Measurements from ENCODE around the gene GUCY1A2.

The GUCY1A2 gene

DNA sequence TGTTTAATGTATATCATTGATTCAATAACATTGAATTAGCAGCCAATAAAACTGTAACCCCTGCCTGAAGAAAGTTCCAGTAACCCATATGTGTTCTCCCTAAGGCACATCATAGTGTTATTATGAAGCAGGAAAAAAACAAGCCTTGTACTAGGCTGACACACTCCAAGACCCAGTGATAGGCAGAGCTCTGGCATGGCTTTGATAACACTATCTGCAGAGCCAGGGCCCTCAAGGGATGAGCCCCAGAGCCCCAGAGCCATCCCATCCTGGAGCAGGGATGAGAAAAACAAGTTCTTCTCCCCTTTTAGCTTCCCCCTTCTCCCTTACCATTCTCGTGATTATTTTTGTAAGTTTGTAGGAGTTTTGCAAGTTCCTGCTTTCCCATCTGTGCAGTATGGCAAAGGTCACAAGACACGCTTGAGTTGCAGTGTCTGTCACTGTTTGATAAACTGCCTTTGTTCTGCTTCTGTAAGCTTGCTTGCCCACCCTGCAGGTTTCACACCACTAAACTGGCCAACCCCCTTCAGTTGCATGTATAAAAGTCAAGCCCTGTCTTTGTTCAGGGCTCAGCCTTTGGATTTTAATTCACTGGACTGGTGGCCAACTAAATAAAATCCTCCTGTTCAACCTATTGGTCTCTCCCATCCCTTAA is 22.3 kb upstream of the GUCY1A2 start:
- no peaks in the 10 kb centered on the region for H3K27me3 ChIP-seq (ENCODE audit: control insufficient read depth in 5 of 5, insufficient read depth in 4 of 5, low read length in 5 of 5)
- no peak overlapping the region for H3K27ac ChIP-seq (ENCODE audit: low read depth, low read length)
- H3K4me3 ChIP-seq (ENCODE audit: low read depth in 1 of 5, low read length in 5 of 5): no peak overlapping the region
- H3K9ac ChIP-seq (ENCODE audit: low read length in 5 of 5): no peak overlapping the region
- H3K36me3 ChIP-seq (ENCODE audit: control insufficient read depth in 5 of 5, insufficient read depth in 5 of 5, low read length in 5 of 5): no peaks in the 10 kb centered on the region
- peaks cover 0 to 5% (median 0%) of the 10 kb centered on the region in 5 donors for H3K9me3 ChIP-seq (ENCODE audit: control insufficient read depth in 5 of 5, low read length in 5 of 5)
- H3K4me1 ChIP-seq (ENCODE audit: control insufficient read depth in 5 of 5, insufficient read depth in 5 of 5, low read length in 5 of 5): peaks cover 0 to 3% (median 0%) of the 10 kb centered on the region in 5 donors

DNA sequence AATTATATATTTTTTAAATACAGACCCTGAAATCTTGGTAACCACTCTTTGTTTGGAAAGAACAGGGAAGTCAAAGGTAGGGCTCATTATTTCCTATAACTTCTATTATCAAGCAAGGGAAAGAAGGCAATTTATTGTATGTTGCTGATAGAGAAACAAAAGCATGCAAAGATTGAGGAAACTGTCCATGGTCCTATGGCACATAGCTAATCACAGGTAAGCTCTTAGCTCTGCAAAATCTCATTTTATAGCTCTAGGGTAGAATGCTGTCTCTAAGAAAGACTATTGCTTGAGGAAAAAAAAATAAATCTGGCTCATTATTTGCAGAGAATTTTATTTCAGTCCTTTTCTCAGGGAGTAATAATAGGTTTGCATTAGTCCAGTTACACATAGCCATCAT is 7.4 kb upstream of the GUCY1A2 start:
- Histone ChIP-seq H3K36me3 (ENCODE audit: control insufficient read depth in 5 of 5, insufficient read depth in 5 of 5, low read length in 5 of 5) (no peaks in the 10 kb centered on the region), H3K27me3 (ENCODE audit: control insufficient read depth in 5 of 5, insufficient read depth in 4 of 5, low read length in 5 of 5) (peaks cover 0 to 3% (median 0%) of the 10 kb centered on the region in 5 donors), H3K9me3 (ENCODE audit: control insufficient read depth in 5 of 5, low read length in 5 of 5) (no peaks in the 10 kb centered on the region), H3K4me3 (ENCODE audit: low read depth in 1 of 5, low read length in 5 of 5) (no peak overlapping the region), H3K27ac (ENCODE audit: low read depth, low read length) (no peak overlapping the region), H3K9ac (ENCODE audit: low read length in 5 of 5) (no peak overlapping the region), H3K4me1 (ENCODE audit: control insufficient read depth in 5 of 5, insufficient read depth in 5 of 5, low read length in 5 of 5) (no peaks in the 10 kb centered on the region)

DNA sequence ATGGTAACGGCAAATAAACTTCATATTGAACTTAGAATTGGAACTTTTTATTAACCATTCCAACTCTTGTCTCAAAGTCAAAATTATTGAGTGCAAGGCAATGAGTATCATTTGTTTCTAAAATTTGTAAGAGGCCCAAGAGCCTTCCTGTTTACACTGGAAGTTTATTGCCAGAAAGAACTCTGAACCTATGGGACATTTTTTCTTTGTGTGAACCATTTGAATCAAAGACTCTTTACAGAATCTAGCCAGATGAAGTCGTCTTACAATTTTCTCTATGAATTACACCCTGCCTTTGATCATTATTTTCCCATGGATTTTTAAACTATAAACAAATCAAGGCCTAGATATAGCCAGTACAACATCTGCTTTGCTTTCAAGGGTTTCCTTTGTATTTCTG is 2.3 kb upstream of the GUCY1A2 start:
- Histone ChIP-seq H3K27me3 (ENCODE audit: control insufficient read depth in 5 of 5, insufficient read depth in 4 of 5, low read length in 5 of 5) (peaks cover 11 to 23% (median 17%) of the 10 kb centered on the region in 5 donors), H3K4me3 (ENCODE audit: low read depth in 1 of 5, low read length in 5 of 5) (no peak overlapping the region), H3K9me3 (ENCODE audit: control insufficient read depth in 5 of 5, low read length in 5 of 5) (no peaks in the 10 kb centered on the region), H3K4me1 (ENCODE audit: control insufficient read depth in 5 of 5, insufficient read depth in 5 of 5, low read length in 5 of 5) (peaks cover 0 to 19% (median 14%) of the 10 kb centered on the region in 5 donors), H3K27ac (ENCODE audit: low read depth, low read length) (no peak overlapping the region), H3K36me3 (ENCODE audit: control insufficient read depth in 5 of 5, insufficient read depth in 5 of 5, low read length in 5 of 5) (no peaks in the 10 kb centered on the region), H3K9ac (ENCODE audit: low read length in 5 of 5) (no peak overlapping the region)

DNA sequence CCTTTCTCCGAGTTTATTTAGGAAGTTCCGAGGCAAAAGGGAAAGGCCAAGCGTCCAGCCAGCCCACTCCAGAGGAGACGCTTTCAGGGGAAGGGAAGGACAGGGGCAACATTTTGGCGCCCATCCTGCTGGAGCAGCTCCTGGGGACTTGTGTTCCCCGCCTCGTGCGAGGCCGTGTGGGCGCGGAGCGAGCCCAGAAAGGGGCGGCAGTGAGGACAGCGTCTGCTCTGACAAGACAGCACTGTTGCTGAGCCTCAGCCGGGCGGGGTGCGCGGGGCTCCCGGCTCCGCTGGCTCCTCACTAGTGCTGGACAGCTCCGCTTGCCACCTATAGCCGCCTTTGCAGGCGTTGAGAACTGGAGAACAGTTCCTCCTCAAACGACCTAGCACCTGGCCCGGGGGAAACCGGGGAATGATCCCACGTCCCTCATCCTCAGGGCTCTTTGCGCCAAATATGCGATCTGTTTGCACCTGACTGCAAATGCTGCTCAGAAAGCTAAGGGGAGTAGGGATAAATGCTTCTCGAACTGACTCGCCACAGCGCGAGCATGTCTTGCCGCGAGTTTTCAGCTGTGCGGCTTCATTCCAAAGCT is 722 bp upstream of the GUCY1A2 start:
- Histone ChIP-seq H3K9me3 (ENCODE audit: control insufficient read depth in 5 of 5, low read length in 5 of 5) (no peaks in the 10 kb centered on the region), H3K4me3 (ENCODE audit: low read depth in 1 of 5, low read length in 5 of 5) (peak overlapping the region; percentile 40 to 60 (median 52)), H3K4me1 (ENCODE audit: control insufficient read depth in 5 of 5, insufficient read depth in 5 of 5, low read length in 5 of 5) (peaks cover 0 to 19% (median 14%) of the 10 kb centered on the region in 5 donors), H3K27me3 (ENCODE audit: control insufficient read depth in 5 of 5, insufficient read depth in 4 of 5, low read length in 5 of 5) (peaks cover 10 to 23% (median 17%) of the 10 kb centered on the region in 5 donors), H3K27ac (ENCODE audit: low read depth, low read length) (no peak overlapping the region), H3K36me3 (ENCODE audit: control insufficient read depth in 5 of 5, insufficient read depth in 5 of 5, low read length in 5 of 5) (no peaks in the 10 kb centered on the region), H3K9ac (ENCODE audit: low read length in 5 of 5) (no peak overlapping the region)

DNA sequence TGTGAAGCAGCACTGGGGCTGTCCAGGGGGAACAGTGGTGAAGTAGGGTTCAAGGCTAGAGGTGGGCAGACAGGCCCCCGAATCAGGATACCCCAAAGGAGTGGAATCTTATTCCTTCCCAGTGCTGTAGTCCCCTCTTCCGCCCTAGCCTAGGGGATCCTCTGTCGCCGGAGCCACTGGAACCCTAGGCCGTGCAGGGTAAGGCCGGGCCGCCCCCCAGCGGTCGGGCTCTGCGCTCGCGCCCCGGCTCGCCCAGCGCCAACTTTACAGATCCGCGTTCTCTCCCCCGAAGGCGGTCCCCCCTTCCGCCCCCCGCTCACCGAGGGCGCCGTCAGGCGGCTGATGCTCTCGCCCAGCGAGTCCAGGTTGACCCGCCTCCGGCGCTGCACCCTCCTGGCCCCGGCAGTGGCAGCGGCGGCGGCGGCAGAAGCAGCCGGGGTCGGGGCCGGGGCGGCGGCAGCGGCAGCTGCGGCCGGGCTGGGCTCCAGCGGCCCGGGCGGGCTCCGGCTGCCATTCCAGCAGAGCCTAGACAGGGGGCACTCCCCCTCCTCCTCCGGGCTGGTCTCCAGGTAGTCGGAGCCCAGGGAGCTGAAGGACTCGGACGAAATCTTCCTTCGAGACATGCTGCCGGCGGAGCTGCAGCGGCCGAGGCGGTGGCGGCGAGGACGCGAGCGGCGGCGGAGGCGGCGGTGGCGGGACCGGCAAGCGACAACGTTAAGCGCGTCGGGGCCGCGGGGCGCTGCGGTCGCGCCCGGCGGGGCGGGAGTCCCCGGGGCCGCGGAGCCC is 650 bp downstream of the GUCY1A2 start:
- H3K4me3 ChIP-seq (ENCODE audit: low read depth in 1 of 5, low read length in 5 of 5): peak overlapping the region; percentile 51 to 63 (median 57)
- no peak overlapping the region for H3K27ac ChIP-seq (ENCODE audit: low read depth, low read length)
- H3K9me3 ChIP-seq (ENCODE audit: control insufficient read depth in 5 of 5, low read length in 5 of 5): no peaks in the 10 kb centered on the region
- H3K9ac ChIP-seq (ENCODE audit: low read length in 5 of 5): no peak overlapping the region
- H3K4me1 ChIP-seq (ENCODE audit: control insufficient read depth in 5 of 5, insufficient read depth in 5 of 5, low read length in 5 of 5): peaks cover 0 to 19% (median 14%) of the 10 kb centered on the region in 5 donors
- peaks cover 9 to 23% (median 17%) of the 10 kb centered on the region in 5 donors for H3K27me3 ChIP-seq (ENCODE audit: control insufficient read depth in 5 of 5, insufficient read depth in 4 of 5, low read length in 5 of 5)
- H3K36me3 ChIP-seq (ENCODE audit: control insufficient read depth in 5 of 5, insufficient read depth in 5 of 5, low read length in 5 of 5): no peaks in the 10 kb centered on the region

DNA sequence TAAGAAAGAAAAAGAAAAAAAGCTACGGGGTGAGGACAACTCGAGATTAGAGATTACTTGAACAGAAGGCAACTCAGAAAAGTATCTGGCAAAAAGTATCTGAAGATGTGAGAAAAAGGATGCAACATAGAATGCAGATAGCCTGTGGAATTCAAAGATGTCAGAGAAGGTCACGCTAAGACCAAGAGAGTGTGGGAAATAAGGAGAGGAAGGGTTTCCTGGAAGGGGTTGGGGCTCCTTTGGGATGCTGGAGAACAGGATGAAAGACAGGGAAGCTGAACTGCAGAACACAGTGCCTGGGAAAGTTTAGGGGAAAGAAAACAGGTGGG is 1.2 kb downstream of the GUCY1A2 start:
- no peak overlapping the region for H3K9ac ChIP-seq (ENCODE audit: low read length in 5 of 5)
- no peaks in the 10 kb centered on the region for H3K36me3 ChIP-seq (ENCODE audit: control insufficient read depth in 5 of 5, insufficient read depth in 5 of 5, low read length in 5 of 5)
- peak overlapping the region; percentile 51 to 63 (median 57) for H3K4me3 ChIP-seq (ENCODE audit: low read depth in 1 of 5, low read length in 5 of 5)
- peaks cover 9 to 23% (median 17%) of the 10 kb centered on the region in 5 donors for H3K27me3 ChIP-seq (ENCODE audit: control insufficient read depth in 5 of 5, insufficient read depth in 4 of 5, low read length in 5 of 5)
- no peak overlapping the region for H3K27ac ChIP-seq (ENCODE audit: low read depth, low read length)
- H3K9me3 ChIP-seq (ENCODE audit: control insufficient read depth in 5 of 5, low read length in 5 of 5): no peaks in the 10 kb centered on the region
- peaks cover 0 to 19% (median 14%) of the 10 kb centered on the region in 5 donors for H3K4me1 ChIP-seq (ENCODE audit: control insufficient read depth in 5 of 5, insufficient read depth in 5 of 5, low read length in 5 of 5)

DNA sequence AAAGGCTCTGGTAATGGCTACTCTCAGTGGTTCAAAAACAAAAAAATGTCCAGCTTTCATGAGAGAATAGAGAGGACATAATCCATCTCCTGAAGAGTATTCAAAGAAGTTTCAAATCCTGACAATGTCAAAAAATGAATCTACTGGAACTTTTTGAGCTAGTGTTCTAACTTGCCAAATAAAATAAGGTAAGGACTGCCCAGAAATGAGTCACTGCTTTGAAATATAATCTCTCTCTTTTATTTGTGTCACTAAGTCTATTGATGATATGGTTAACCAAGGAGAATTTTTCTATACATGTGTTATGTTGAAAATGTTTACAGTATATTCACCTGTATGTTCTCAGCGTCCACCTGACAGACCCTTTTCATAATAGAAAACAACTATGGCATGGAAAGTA is 3.4 kb downstream of the GUCY1A2 start:
- Histone ChIP-seq H3K4me1 (ENCODE audit: control insufficient read depth in 5 of 5, insufficient read depth in 5 of 5, low read length in 5 of 5) (peaks cover 0 to 19% (median 14%) of the 10 kb centered on the region in 5 donors), H3K27ac (ENCODE audit: low read depth, low read length) (no peak overlapping the region), H3K27me3 (ENCODE audit: control insufficient read depth in 5 of 5, insufficient read depth in 4 of 5, low read length in 5 of 5) (peaks cover 9 to 23% (median 15%) of the 10 kb centered on the region in 5 donors), H3K9ac (ENCODE audit: low read length in 5 of 5) (no peak overlapping the region), H3K36me3 (ENCODE audit: control insufficient read depth in 5 of 5, insufficient read depth in 5 of 5, low read length in 5 of 5) (no peaks in the 10 kb centered on the region), H3K4me3 (ENCODE audit: low read depth in 1 of 5, low read length in 5 of 5) (no peak overlapping the region), H3K9me3 (ENCODE audit: control insufficient read depth in 5 of 5, low read length in 5 of 5) (no peaks in the 10 kb centered on the region)

DNA sequence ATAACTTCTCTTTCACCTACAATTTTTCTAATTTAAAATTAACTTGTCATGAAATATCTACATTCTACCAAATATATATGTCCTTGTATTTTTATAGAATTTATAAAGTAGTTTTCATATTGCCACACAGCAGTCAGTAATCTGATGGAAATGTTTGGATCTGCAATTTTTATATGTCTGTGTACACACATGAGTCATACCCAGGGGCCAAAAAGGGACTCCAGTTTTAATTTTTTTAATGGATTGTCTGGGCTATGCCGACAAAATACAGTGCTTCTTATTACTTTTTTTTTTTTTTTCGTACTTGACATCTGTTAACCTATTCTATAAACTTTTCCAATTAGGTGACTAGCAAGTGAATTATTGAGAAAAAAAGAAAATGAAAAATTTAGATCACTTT is 6.3 kb downstream of the GUCY1A2 start:
- peaks cover 0 to 6% (median 3%) of the 10 kb centered on the region in 5 donors for H3K27me3 ChIP-seq (ENCODE audit: control insufficient read depth in 5 of 5, insufficient read depth in 4 of 5, low read length in 5 of 5)
- H3K36me3 ChIP-seq (ENCODE audit: control insufficient read depth in 5 of 5, insufficient read depth in 5 of 5, low read length in 5 of 5): no peaks in the 10 kb centered on the region
- no peaks in the 10 kb centered on the region for H3K4me1 ChIP-seq (ENCODE audit: control insufficient read depth in 5 of 5, insufficient read depth in 5 of 5, low read length in 5 of 5)
- no peak overlapping the region for H3K4me3 ChIP-seq (ENCODE audit: low read depth in 1 of 5, low read length in 5 of 5)
- no peak overlapping the region for H3K27ac ChIP-seq (ENCODE audit: low read depth, low read length)
- no peaks in the 10 kb centered on the region for H3K9me3 ChIP-seq (ENCODE audit: control insufficient read depth in 5 of 5, low read length in 5 of 5)
- no peak overlapping the region for H3K9ac ChIP-seq (ENCODE audit: low read length in 5 of 5)

DNA sequence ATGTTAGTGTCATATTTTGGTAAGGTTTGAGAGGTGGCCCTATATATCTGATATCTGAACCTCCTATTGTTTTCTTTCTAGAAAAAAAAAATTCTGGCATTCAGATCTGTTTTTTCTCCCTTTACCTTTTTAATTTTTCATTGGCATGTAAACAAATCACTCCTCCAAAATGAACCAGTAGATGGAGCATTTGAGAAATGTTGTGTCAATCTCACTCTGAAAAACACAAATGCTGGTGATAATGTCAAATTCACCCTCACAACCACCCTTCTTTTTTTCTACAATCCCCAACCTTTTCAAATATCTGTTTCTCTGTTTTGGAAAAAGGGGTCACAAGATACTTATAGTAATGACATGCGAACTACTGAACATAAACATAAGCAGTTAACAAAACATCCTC is 9.1 kb downstream of the GUCY1A2 start:
- H3K27me3 ChIP-seq (ENCODE audit: control insufficient read depth in 5 of 5, insufficient read depth in 4 of 5, low read length in 5 of 5): no peaks in the 10 kb centered on the region
- H3K36me3 ChIP-seq (ENCODE audit: control insufficient read depth in 5 of 5, insufficient read depth in 5 of 5, low read length in 5 of 5): no peaks in the 10 kb centered on the region
- H3K27ac ChIP-seq (ENCODE audit: low read depth, low read length): no peak overlapping the region
- H3K9ac ChIP-seq (ENCODE audit: low read length in 5 of 5): no peak overlapping the region
- no peak overlapping the region for H3K4me3 ChIP-seq (ENCODE audit: low read depth in 1 of 5, low read length in 5 of 5)
- no peaks in the 10 kb centered on the region for H3K9me3 ChIP-seq (ENCODE audit: control insufficient read depth in 5 of 5, low read length in 5 of 5)
- H3K4me1 ChIP-seq (ENCODE audit: control insufficient read depth in 5 of 5, insufficient read depth in 5 of 5, low read length in 5 of 5): no peaks in the 10 kb centered on the region

Measured in subcutaneous abdominal adipose tissue (tissue), 5 donors.